GM19238 (cell line): Measurements from ENCODE around the gene P2RX6.
"Not testable (repeated sequence)": the region's sequence is repeated elsewhere in the genome, so short reads cannot be mapped to it uniquely, and the experiment has no call there.

ENCODE experiments used
- DNase-seq: peaks from one replicate; pipeline ENCODE4 v3.0.0; 2011; ENCODE audit warnings: low spot score; ENCODE audit not compliant: insufficient read length

P2RX6 gene

DNA sequence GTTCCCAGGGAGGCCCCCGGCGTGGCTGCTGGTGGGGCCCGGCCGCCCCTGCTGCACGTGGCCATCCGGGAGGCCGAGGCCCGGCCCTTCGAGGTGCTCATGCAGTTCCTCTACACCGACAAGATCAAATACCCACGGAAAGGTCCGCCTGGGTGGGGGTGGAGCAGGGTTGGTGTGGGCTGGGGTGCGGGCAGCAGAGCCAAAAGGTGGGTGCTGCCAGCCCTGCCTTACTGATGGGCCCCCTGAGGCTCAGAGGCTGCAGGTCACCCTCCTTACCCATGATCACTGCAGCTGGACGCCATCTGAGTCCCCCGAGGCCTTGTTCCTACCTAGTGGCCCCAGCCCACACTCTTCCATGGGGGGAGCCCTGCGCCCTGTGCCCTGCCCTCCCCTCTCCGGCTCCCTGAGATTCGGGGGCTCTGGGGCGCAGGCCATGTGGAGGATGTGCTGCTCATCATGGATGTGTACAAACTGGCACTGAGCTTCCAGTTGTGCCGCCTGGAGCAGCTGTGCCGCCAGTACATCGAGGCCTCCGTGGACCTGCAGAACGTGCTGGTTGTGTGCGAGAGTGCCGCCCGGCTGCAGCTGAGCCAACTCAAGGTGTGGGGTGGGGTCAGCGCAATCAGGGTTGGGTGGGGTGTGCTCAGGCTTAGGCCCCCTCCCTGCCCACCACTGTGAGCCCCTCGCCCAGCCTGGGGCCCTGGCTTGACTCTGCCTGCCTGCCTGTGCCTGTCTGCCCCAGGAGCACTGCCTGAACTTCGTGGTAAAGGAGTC lies 20.6 kb upstream of the P2RX6 start:
- no peak for DNase-seq

- DNase-seq: no peak
Measured at GRCh38 chr22:20994902-20995241, 20.1 kb upstream of the P2RX6 start.

GRCh38 chr22:20995329-20996030 lies 19.5 kb upstream of the P2RX6 start:
- DNase-seq: no peak

DNA sequence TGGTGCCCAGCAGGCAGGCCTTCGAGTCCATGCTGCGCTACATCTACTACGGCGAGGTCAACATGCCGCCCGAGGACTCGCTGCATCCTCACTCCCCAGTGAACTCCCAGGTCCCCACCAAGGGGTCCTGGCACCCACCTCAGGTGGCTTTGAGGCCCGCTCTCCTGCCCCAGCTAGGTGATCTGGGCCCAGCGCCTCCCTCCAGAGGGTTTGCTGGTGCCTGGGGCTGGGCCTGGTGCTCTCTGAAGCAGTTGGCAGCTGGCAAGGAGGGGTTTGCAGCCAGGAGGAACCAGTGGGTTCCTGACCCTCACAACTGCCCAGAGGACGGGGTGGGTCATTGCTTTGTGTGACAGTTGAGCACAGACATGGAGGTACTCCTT lies 18.9 kb upstream of the P2RX6 start:
- no peak for DNase-seq

- DNase-seq: no peak
Measured at GRCh38 chr22:20996598-20997535, 18.1 kb upstream of the P2RX6 start.

- DNase-seq: no peak
Measured at GRCh38 chr22:20997536-20998257, 17.3 kb upstream of the P2RX6 start.

GRCh38 chr22:20998411-20999336 lies 16.3 kb upstream of the P2RX6 start:
- DNase-seq: no peak

- no peak for DNase-seq
Measured at GRCh38 chr22:20999350-21000206, 15.4 kb upstream of the P2RX6 start.

DNA sequence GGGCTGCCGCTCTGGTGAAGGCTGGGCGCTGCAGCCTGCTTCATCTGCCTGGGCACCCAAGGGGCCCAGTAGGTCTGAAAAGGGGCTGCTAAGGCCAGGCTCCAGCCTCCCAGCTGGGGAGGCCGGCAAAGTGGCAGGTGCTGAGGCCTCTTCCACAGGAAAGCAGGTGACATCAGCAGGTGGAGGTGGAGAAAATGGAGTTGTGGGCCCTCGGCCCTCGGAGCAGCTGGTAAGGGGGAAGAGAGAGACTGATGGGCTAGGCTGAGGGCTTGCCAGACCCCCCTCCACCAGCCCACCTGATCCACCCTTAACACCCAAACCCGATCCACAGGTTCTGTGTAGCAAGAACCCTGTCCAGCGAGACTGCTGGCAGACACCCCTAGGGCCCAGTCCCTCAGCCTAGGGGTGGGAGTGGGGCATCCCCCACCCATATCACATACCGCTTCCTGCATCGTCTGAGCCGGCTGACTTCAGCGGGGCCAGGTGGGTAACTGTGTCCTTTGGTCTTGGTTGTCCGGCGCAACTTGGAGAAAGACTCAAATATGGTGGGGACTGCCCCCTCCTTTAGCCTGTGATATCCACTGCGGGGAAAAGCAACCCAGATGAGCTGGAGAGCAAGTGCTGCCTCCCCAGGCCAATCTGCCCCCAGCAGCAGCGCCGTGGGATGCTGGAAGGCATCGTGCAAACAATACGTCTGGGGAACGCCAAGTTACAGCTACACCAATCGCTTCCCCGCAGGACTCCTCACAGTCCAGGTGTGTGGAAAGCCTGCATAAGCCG lies 14.6 kb upstream of the P2RX6 start:
- no peak for DNase-seq

- peak; percentile 37 for DNase-seq
Measured at GRCh38 chr22:21000987-21001600, 13.9 kb upstream of the P2RX6 start.

DNA sequence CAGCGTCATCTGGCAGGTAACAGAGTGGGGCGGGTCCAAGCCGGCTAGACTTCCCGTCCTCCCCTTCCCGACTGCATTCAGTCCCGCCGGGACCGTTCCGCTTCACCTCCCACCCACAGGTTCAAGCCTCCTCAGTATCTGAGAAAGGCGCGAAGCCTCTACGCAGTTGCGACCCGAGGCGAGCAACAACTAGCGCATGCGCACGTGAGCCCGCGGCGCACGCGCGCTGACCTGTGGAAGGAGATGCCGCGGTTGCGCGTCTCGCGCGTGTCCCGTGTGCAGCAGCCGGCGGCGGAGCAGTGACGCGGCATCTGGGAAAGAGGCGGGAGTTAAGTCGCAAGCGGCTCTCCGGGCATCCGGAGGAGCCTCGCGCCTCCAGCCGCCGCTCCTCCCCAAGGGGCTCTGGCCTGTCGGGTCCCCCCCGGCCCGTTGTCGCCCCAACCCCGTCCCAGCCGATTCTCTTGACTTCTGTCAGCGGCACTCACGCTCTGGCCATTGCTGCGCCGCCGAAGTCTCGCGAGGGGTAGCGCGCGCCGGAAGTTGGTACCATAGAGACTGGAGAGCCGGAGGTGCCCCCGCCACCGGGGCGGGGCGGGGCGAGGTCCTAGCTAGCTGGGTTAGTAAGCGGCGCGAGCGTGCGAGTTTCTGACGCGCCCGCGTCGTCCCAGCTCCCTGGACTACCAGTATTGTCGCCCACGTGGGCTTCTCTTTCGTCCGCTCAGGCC lies 13.2 kb upstream of the P2RX6 start, which contains the start of gene THAP7:
THAP7 (minus strand) TSS at position 518 of the 725 bp plus-strand sequence; CDS start at position 311, 207 bp downstream.
- peak; percentile 94 for DNase-seq

- no peak for DNase-seq
Measured at GRCh38 chr22:21003782-21004181, 11.2 kb upstream of the P2RX6 start.

DNA sequence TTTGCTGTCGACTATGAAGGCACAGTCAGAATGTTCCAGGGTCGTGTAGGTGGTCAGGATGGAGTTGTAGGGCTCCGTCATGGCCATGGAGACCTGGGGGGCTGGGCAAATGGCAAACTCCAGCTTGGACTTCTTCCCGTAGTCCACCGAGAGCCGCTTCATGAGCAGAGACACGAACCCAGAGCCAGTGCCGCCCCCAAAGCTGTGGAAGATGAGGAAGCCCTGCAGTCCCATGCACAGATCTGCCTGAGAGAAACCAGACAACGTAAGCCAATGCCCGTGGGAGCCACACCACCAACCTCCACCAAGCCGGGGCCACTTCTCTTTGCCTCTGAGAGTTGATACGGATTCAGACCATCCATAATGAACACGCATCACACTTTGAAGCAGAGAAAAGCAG lies 5.8 kb upstream of the P2RX6 start:
- DNase-seq: not testable (repeated sequence)

- no peak for DNase-seq
Measured at GRCh38 chr22:21009638-21010425, 5.1 kb upstream of the P2RX6 start.

DNA sequence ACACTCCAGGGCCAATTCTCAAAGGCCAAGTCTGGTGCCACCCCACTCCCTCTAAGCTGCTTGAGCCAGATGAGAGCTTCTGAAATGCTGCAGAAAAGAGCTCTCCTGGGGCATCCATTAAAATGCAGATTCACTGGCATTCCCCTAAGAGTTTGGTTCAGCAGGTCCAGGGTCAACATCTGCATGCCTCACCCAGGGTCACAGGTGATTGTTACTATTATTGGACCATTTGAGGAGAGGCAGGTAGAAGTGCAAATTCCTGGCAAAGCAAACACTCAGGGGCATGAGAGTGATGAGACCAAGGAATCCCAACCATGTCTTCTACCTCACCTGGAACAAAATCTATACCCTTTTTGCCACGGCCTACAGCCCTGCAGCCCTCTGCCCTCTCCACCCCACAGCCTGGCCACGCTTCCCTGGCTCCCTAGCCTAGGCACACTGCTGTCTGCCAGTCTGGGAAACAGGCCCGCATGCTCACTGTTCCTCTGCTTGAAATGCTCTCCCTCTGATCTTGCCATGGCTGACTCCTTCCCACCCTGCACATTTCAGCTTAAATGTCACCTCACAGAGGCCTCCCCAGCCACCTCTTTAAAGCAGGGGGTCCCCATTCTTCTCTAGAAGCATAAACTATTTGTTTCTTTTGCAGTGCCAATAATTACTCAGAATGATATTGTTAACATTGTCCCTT lies 4.4 kb upstream of the P2RX6 start:
- DNase-seq: no peak
